Panc1 (cell line): ENCODE data around the gene AIRE. TPM values are rescaled to one million over a fixed set of nuclear protein-coding genes. Genes with fewer than 3 reads are reported as not detected.

Experiments used
- ATAC-seq: fragments of 200-7000 bp; cut with Tn5 transposase; 2 replicates; pipeline ENCODE4 v1.9.1; 2020; ENCODE audit warnings: mild to moderate bottlenecking, moderate library complexity
- BruUV-seq: library from RNA; stranded (reverse); fragments of 400-500 nt; replicated peaks from 2 replicates; lab custom pipeline; 2021; lab: Mats Ljungman, UMichigan
- CTCF ChIA-PET: fragments of 300-600 bp; sonication (Branson Sonifier 250); formaldehyde crosslinking; loops from one replicate; lab custom pipeline; 2022; ENCODE audit warnings: antibody characterized with exemption; lab: Charles Lee
- POLR2A ChIA-PET: fragments of 300-600 bp; sonication (Branson Sonifier 250); formaldehyde crosslinking; loops from one replicate; lab custom pipeline; 2022; ENCODE audit warnings: antibody characterized with exemption; lab: Charles Lee
- DNase-seq: peaks from one replicate; pipeline ENCODE4 v3.0.0-alpha.2; 2010; ENCODE audit warnings: low read depth, low spot score
- H3K27ac ChIP-seq: 2 replicates; pipeline ENCODE4 v1.5.1; 2011; ENCODE audit warnings: mild to moderate bottlenecking, low read length, inconsistent platforms
- H3K27me3 ChIP-seq: fragments of 200-500 bp; sonication (Bioruptor generic); 2 replicates; pipeline ENCODE4 v1.6.0; 2014; ENCODE audit warnings: low read length, inconsistent platforms; ENCODE audit not compliant: control insufficient read depth, insufficient read depth
- H3K36me3 ChIP-seq: fragments of 200-500 bp; sonication (Bioruptor generic); 2 replicates; pipeline ENCODE4 v1.5.1; 2014; ENCODE audit warnings: inconsistent platforms, mild to moderate bottlenecking, low read length, moderate library complexity; ENCODE audit not compliant: control insufficient read depth, insufficient read depth
- H3K4me1 ChIP-seq: 2 replicates; pipeline ENCODE4 v1.5.1; 2011; ENCODE audit warnings: inconsistent platforms, mild to moderate bottlenecking, low read length, moderate library complexity; ENCODE audit not compliant: control insufficient read depth, insufficient read depth
- H3K4me3 ChIP-seq, 2 experiments: 2 replicates each; pipeline ENCODE4 v1.5.1; 2011 to 2012; ENCODE audit warnings: low read depth in 2 of 2, low read length in 2 of 2, mild to moderate bottlenecking in 2 of 2, inconsistent platforms in 1 of 2, moderate library complexity in 1 of 2
- H3K9me3 ChIP-seq: fragments of 200-500 bp; sonication (Bioruptor generic); 2 replicates; pipeline ENCODE4 v1.5.1; 2014; ENCODE audit warnings: low read depth, mild to moderate bottlenecking, inconsistent platforms, low read length, moderate library complexity; ENCODE audit not compliant: control insufficient read depth, insufficient read depth
- POLR2AphosphoS5 ChIP-seq: IDR thresholded peaks from 2 replicates; pipeline ENCODE4 v1.6.1; 2012; ENCODE audit warnings: mild to moderate bottlenecking, low read depth, low read length, moderate library complexity
- REST ChIP-seq, 2 experiments: IDR thresholded peaks; 2 replicates each; pipeline ENCODE4 v1.6.1; 2011 to 2012; ENCODE audit warnings: low read depth in 2 of 2, control low read depth in 1 of 2, low read length in 1 of 2, mild to moderate bottlenecking in 1 of 2, moderate library complexity in 1 of 2; ENCODE audit not compliant: insufficient read depth in 1 of 2
- SIN3A ChIP-seq: IDR thresholded peaks from 2 replicates; pipeline ENCODE4 v1.6.1; 2012; ENCODE audit warnings: low read depth, mild to moderate bottlenecking, low read length, moderate library complexity, borderline replicate concordance; ENCODE audit not compliant: insufficient read depth
- TCF7L2 ChIP-seq: IDR thresholded peaks from 2 replicates; pipeline ENCODE4 v1.6.1; 2011; ENCODE audit warnings: mild to moderate bottlenecking, low read depth, low read length, inconsistent platforms
- in situ Hi-C: cut with HindIII; loops from 2 replicates; pipeline ENCODE4 v1.10.0; 2016; ENCODE audit warnings: low sequenced_read_pairs, low pct_unique_long_range_greater_than_20kb
- intact Hi-C: fragments of 100-400 bp; cut with micrococcal nuclease; formaldehyde crosslinking; loops from one replicate; pipeline ENCODE4 v1.10.0; 2022; ENCODE audit not compliant: unreplicated experiment
- total RNA-seq: library from RNA; stranded (reverse); gene quantifications from one replicate; pipeline ENCODE4 v1.2.1, GENCODE V29; 2021; ENCODE audit not compliant: unreplicated experiment
- TF ChIP-seq, protein P1 (sequence below): fragments of 450-650 bp; IDR thresholded peaks from 2 replicates; pipeline ENCODE4 v1.5.1; 2017; ENCODE audit warnings: mild to moderate bottlenecking

The AIRE gene
- total RNA-seq, 1 experiment from 2014 or later: not detected

- DNase-seq (no peak), ATAC-seq (no peak)
- H3K4me1 ChIP-seq: peaks cover 13% of the 10 kb centered on the region
- ChIA-PET CTCF (no interaction called here), POLR2A (no interaction called here)
- H3K4me3 ChIP-seq: no peak overlapping the region
- H3K36me3 ChIP-seq: no peaks in the 10 kb centered on the region
- no peak overlapping the region for H3K27ac ChIP-seq
- TF ChIP-seq POLR2AphosphoS5 (no peak), REST (IDR thresholded peaks at IDR 0.05; ENCODE audit: insufficient read depth in 1 of 2, low read depth in 2 of 2, low read length in 1 of 2) (no peak), TCF7L2 (no peak), SIN3A (no peak)
- TF ChIP-seq, protein P1, sequence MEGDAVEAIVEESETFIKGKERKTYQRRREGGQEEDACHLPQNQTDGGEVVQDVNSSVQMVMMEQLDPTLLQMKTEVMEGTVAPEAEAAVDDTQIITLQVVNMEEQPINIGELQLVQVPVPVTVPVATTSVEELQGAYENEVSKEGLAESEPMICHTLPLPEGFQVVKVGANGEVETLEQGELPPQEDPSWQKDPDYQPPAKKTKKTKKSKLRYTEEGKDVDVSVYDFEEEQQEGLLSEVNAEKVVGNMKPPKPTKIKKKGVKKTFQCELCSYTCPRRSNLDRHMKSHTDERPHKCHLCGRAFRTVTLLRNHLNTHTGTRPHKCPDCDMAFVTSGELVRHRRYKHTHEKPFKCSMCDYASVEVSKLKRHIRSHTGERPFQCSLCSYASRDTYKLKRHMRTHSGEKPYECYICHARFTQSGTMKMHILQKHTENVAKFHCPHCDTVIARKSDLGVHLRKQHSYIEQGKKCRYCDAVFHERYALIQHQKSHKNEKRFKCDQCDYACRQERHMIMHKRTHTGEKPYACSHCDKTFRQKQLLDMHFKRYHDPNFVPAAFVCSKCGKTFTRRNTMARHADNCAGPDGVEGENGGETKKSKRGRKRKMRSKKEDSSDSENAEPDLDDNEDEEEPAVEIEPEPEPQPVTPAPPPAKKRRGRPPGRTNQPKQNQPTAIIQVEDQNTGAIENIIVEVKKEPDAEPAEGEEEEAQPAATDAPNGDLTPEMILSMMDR: no peak
- intact Hi-C loops (no loop called here), in situ Hi-C loops (no loop called here)
- no peaks in the 10 kb centered on the region for H3K9me3 ChIP-seq
- no peaks in the 10 kb centered on the region for H3K27me3 ChIP-seq
- no TSS peak for BruUV-seq
Measured at GRCh38 chr21:44290327-44291077, 4.8 kb downstream of the AIRE start.

DNA sequence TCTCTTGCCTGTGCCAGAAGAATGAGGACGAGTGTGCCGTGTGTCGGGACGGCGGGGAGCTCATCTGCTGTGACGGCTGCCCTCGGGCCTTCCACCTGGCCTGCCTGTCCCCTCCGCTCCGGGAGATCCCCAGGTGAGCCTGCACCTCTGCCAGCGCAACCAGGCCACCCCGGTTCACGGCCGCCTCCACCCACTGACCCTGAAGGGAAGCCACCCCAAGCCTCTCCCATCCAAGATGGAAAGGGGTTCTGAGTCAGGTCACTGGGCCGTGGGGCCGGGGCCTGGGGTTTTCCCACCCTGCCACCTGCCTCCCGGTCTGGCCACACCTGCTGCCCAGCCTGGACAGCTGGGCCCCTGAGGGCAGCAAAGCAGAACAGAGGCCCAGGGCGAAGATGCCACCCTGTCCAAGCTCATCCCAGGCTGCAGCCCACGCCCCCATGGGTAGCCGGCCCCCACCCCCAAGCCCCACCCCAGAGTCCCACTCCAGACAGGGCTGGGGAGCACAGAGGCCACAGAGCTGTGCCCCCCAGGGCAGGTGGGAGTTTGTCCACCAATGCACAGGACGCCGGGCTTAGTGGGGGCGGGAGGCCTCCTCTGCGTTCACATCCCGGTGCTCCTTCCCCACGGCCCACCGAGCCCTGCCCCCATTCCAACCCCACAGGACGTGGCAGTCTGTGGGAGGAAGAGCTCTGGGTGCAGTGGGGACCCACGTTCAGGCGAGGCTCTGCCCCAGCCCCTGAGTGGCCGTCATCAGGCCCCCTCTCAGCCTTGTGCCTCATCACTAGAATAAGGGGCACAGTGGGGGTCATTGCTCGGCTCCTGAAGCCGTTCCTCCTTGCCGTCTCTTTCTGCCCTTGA is 5.6 kb downstream of the AIRE start:
- H3K27me3 ChIP-seq: no peaks in the 10 kb centered on the region
- H3K4me3 ChIP-seq: no peak overlapping the region
- no peak overlapping the region for H3K27ac ChIP-seq
- DNase-seq (no peak), ATAC-seq (no peak)
- intact Hi-C loops (no loop called here), in situ Hi-C loops (no loop called here)
- POLR2A ChIA-PET: no interaction called here
- CTCF ChIA-PET: no interaction called here
- peaks cover 14% of the 10 kb centered on the region for H3K4me1 ChIP-seq
- TF ChIP-seq POLR2AphosphoS5 (no peak), REST (IDR thresholded peaks at IDR 0.05; ENCODE audit: insufficient read depth in 1 of 2, low read depth in 2 of 2, low read length in 1 of 2) (no peak), SIN3A (no peak), TCF7L2 (no peak)
- TF ChIP-seq, protein P1: no peak
- no TSS peak for BruUV-seq
- H3K9me3 ChIP-seq: no peaks in the 10 kb centered on the region
- no peaks in the 10 kb centered on the region for H3K36me3 ChIP-seq
